Stimulated activated CD4-positive, alpha-beta T cell treated with anti-CD3 and anti-CD28 coated beads, Interleukin-15, amount 100 ng/mL, for 24 hours (primary cell): ENCODE measurements around the gene BCL2L12.
A peak's percentile ranks its signal among the peaks of the same experiment; 100 is the strongest.

Experiments used
- DNase-seq: peaks from one replicate; pipeline ENCODE4 v3.0.0-alpha.2; 2020

BCL2L12 gene

DNA sequence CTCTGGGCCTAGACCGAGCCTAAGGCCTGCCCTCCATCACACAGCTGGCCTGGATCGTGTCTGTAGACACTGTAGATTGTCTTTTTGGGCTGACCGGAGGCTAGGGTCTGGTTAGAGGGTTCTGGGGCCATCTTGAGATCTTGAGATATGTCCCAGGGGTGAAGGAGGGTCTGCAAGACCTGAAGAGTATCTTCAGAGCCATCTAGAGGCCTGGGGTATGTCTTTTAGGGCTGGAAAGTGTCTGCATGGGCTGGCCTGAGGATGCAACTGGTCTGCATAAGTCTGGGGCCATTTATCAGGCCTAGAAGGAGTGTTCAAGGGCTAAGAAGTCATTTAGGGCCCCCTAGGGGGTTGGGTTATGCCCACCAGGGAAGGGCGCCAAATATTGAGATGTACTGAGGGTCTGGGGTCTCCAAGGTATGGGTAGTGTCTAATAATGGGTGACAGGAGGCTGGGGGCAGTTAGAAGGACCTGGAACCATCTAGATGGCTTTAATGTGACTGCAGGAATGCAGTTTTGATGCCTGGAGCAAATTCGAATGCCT is 23.2 kb upstream of the BCL2L12 start:
- DNase-seq = no peak

DNA sequence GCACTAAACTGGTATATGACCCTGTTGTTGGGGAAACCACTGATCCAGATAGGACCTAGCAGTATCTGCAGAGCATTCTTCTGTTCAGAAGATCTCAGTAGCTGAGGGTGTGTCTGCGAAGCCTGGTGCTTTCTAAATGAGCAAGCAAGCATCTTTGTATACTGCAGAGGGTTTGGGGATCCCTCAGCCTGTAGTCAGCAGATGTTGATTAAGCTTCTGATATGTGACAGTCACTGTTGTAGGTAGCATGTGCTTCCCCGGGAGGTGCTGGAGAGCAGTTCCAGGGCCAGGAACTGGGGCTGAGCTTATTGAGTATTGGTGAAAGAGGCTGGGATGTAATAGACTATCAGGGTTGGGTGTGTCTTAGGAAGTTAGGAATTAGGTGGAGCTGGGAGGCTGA is 22.3 kb upstream of the BCL2L12 start:
- DNase-seq = peak; percentile 32

GRCh38 chr19:49645592-49645991 is 20.1 kb upstream of the BCL2L12 start:
- DNase-seq = no peak

DNA sequence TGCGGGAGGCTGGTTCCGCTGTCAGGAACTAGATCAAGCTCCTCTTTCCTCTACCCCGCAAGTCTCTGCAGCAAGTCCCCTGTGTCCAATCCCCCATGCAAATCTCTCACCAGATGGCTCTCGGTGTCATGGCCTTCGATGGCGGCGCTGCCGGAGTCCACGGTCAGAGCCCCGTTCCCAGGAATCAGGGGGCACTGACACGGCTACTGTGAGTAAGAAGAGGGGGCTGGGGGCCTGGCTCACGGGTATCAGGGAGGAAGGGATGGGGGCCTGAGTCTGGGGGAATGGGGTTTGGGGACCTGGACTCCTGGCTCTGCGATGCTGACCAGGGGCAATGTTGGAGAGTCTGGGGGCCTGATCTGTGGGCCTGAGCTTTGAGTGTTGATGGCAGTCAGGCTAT is 19.7 kb upstream of the BCL2L12 start:
- no peak for DNase-seq

DNA sequence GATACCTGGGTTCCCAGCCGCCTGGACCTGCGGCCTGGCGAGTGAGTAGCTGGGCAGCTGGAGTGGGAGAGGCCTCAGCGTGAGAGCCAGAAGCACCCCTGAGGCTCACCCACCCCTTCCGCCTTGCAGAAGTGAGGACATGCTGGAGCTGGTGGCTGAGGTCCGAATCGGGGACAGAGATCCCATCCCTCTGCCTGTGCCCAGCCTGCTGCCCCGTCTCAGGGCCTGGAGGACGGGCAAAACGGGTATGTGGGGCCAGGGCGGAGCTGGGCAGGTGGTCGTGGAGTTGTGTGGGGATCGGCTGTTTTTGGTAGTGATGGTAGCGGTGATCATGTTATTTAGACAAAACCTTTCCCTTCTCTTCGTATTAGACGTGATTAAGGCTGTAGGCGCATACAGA is 19.1 kb upstream of the BCL2L12 start:
- DNase-seq = no peak

GRCh38 chr19:49651029-49651819 is 14.5 kb upstream of the BCL2L12 start:
- DNase-seq = no peak

DNA sequence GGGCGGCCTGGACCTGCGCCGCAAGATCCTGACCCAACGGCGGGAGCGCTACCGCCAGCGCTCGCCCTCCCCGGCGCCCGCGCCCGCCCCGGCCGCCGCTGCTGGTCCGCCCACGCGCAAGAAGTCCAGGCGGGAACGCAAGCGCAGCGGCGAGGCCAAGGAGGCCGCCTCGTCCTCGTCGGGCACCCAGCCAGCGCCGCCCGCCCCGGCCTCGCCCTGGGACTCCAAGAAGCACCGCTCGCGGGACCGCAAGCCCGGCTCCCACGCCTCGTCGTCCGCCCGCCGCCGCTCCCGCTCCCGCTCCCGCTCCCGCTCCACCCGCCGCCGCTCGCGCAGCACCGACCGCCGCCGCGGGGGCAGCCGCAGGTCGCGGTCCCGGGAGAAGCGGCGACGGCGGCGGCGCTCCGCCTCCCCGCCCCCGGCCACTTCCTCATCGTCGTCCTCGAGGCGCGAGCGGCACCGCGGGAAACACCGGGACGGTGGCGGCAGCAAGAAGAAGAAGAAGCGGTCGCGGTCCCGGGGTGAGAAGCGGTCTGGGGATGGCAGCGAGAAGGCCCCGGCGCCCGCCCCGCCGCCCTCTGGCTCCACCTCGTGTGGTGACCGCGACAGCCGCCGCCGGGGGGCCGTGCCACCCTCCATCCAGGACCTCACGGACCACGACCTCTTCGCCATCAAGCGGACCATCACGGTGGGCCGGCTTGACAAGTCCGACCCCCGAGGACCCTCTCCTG is 13.7 kb upstream of the BCL2L12 start:
- no peak for DNase-seq

- no peak for DNase-seq
Observed at GRCh38 chr19:49652551-49653465, 12.9 kb upstream of the BCL2L12 start.

GRCh38 chr19:49653466-49653806 is 12.3 kb upstream of the BCL2L12 start:
- no peak for DNase-seq

- DNase-seq = no peak
Observed at GRCh38 chr19:49654581-49654980, 11.2 kb upstream of the BCL2L12 start.

DNA sequence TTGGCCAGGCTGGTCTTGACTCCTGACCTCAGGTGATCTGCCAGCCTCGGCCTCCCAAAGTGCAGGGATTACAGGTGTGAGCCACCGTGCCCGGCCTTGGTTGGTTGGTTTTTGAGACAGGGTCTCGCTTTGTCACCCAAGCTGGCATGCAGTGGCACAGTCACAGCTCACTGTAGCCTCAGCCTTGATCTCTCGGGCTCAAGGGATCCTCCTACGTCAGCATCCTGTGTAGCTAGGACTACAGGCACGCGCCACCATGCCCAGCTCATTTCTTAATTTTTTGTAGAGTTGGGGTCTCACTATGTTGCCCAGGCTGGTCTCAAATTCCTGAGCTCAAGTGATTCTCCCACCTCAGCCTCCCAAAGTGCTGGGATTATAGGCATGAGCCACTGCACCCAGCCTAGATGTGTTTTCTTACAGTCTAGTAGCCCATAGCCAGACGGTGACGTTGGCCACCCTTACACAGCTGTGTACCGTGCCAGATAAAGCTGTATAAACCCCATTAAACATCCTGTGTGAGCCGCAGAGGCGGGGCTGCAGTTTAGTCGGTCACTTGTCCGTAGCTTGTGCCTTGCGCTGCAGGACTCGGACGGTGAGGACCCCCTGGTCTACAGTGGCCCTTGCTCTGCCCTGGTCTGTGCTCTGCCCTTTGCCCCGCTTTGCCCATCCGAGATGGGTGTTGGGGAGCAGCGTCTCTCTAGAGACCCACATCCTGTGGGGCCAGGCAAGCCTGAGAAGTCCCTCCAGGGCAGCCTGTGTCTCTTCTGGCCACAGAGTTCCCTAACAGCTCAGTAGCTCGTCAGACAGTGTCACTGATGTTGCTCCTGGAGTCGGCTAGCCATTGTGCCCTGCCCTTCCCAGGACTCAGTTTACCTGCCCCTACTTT is 9.9 kb upstream of the BCL2L12 start:
- DNase-seq = no peak

GRCh38 chr19:49656456-49657109 is 9.2 kb upstream of the BCL2L12 start:
- DNase-seq = no peak

DNA sequence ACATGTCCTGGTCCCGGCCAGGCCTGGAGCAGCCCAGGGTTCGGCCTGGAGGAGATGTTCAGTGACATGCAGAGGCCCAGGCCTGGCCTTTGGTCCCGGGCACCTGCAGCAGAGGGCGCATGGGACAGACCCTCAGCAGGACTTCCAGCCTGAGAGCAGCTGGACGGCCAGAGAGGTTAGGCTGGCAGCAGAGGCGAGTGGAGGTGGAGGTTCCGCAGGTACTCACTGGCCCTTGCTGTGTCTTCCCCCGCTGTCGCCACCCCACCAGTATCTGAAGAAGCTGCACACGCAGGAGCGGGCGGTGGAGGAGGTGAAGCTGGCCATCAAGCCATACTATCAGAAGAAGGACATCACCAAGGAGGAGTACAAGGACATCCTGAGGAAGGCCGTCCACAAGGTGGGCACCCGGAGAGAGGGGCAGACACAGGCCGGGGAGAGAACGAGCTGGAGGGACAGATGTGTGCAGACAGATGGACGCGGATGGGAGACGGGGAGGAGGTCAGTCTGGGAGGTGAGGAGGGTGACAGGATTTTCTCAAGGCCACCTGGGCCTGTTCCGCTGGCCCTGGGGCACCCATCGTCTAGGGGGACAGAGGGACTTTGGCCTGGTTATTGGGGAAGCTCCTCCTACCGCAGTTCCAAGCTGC is 8.1 kb upstream of the BCL2L12 start:
- DNase-seq = no peak

GRCh38 chr19:49658139-49658517 is 7.6 kb upstream of the BCL2L12 start:
- DNase-seq = no peak

GRCh38 chr19:49658566-49659442 is 6.9 kb upstream of the BCL2L12 start:
- DNase-seq = no peak

DNA sequence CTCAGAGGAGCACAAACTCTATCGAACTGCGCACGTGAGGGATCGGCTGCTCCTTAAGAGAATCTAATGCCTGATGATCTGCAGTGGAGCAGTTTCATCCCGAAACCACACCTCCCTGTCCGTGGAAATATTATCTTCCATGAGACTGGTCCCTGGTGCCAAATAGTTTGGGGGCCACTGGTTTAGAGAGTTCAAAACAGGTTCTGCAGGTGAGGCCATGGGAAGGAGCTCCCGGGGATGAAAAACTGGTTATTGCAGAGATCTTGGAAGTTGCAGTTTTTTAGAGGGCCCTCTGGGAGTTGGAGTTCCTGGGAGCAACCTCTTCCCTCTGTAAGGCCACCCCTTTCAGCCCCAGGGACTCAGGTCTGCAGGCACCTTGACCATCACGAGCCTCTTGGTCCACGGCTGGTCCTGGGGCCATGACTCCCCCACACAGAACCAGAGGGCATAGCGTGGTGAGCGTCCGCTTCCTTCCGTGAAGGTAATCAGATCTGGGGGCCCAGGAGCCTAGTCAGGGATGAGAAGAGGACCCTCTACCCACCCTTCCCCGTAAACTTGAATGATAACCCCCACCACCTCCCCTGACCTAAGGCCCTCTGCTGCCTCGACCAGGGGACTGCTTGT is 5.3 kb upstream of the BCL2L12 start:
- DNase-seq = no peak

- no peak for DNase-seq
Observed at GRCh38 chr19:49662011-49662410, 3.7 kb upstream of the BCL2L12 start.

- DNase-seq = no peak
Observed at GRCh38 chr19:49663224-49663623, 2.5 kb upstream of the BCL2L12 start.
